Measurements from ENCODE around the gene CASK.
"Not testable (repeated sequence)": the region's sequence is repeated elsewhere in the genome, so short reads cannot be mapped to it uniquely, and the experiment has no call there.

CASK gene

GRCh38 chrX:41722816-41723618 lies 200.3 kb downstream of the CASK start:
- no peak for DNase-seq

GRCh38 chrX:41722214-41722613 lies 201.1 kb downstream of the CASK start:
- no peak for DNase-seq

DNA sequence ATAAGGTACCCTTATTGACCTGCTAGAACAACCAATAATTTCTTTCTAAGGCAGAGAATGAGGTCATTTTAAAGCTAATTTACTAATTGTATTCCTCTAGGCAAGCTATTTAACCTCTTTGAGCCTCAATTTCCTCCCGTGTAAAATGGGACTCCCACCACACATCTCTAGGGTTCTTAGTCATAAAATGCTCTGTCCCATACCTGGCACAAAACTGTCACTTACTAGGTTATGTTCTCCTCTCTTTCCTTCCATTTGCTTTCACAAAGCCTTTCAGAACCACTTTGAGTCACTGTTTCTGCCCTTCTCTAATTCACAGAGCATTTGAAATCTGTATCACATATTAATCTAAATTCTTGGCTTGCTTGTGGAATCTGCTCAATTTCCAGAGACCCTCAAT lies 201.8 kb downstream of the CASK start:
- DNase-seq: no peak

DNA sequence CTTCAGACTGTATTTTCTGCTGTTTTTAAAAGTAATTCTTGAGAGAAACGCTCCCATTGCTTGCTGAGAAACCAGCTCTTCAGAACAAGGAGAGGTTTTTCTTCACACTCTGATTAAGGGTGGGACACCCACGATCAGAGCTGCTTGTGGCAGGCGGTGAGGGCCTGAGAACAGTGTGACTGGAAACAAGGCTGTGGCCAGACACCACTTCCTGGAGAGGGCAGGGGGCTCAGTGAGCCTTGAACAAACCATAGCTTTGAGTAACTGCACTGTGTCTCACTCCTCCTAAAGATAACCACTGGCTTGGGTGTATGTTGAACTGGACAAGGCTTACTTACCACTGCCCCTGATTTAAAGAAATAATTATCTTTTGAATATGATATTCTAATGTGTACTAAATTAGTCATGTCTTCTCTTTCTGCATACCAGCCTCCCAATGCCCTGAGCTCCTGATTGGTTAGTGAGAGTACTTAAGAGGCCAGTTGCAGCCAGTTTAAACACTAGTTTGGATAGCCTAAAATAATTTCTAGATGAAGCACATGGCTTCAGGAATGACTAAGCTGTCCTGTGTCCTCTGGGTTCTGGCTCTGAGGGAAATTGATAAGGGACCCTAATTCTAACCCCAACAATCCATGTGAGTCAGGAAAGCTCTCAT lies 203.1 kb downstream of the CASK start:
- DNase-seq: no peak

- not testable (repeated sequence) for DNase-seq
Observed at GRCh38 chrX:41719610-41720009, 203.7 kb downstream of the CASK start.

DNA sequence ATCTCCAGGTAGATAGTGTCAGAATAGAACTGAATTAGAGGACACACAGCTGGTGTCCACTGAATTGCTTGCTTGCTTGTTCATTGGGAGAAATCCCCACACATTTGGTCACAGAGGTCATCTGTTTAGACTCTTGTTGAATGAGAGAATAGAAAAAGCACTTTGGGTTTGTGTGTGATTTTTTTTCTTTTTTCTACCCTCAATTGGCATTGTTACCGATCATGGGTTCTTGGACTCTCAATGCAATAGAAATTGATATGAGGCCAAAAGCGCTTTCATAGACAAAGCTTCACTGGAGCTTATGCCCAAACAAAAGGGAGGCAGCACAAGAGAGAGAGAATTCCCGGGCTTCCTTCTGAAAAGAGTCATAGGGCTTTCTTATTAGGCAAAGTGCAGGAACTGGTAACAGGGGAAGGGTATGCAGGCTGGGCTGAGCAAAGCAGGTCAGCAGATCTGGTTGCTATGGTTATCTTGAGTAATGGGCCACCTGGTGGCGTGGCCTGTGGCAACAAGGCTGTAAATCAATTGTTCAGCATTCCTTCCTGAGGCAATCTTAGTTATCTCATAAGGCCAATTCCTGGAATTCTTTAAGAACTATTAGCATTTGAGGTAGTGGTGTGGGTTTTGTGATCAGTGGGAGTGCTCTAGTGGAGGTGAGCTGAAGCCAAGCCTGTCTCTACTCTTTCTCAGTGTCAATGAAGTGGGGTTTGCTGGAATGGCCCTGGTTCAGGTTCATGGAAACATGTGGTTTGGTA lies 204.7 kb downstream of the CASK start:
- DNase-seq: no peak

DNA sequence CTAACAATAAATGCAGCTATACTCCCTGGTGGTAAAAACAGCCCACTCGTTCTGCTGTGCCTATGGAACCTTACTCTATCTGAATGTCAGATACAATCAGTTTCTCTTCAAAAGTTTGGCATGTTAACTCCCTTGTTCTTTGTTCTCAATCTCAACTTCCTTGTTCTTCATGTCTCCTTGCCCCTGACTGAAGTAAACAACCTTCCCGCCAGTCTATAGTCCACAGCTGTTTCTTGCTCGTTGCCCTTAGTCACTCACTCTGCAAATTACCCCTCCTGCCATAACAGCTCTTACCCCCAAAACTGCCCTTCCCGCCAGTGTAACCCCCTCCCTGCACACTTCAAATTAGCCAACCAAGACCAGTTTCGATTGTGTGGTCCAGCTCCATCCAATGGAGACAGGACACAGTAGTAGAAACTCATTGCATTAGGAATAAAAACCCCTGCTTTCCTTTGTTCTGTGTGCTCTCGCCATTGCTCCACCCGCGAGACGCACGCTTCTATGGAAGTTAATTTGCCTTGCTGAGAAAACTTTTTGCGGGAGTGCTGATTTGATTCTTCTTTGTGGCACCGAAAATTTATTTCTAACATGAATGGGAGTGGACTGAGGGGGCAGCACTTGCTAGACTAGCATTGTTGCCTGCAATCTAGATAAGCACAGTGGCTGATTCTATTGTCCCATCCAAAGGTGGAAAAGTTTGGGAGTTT lies 206.4 kb downstream of the CASK start:
- DNase-seq: peak in 1 of 2 donors; percentile 56

- no peak for DNase-seq
Observed at GRCh38 chrX:41716222-41716621, 207.1 kb downstream of the CASK start.

- DNase-seq: no peak
Observed at GRCh38 chrX:41711021-41711667, 212.2 kb downstream of the CASK start.

GRCh38 chrX:41708486-41708885 lies 214.9 kb downstream of the CASK start:
- DNase-seq: no peak

- DNase-seq: no peak
Observed at GRCh38 chrX:41707218-41707617, 216.1 kb downstream of the CASK start.

DNA sequence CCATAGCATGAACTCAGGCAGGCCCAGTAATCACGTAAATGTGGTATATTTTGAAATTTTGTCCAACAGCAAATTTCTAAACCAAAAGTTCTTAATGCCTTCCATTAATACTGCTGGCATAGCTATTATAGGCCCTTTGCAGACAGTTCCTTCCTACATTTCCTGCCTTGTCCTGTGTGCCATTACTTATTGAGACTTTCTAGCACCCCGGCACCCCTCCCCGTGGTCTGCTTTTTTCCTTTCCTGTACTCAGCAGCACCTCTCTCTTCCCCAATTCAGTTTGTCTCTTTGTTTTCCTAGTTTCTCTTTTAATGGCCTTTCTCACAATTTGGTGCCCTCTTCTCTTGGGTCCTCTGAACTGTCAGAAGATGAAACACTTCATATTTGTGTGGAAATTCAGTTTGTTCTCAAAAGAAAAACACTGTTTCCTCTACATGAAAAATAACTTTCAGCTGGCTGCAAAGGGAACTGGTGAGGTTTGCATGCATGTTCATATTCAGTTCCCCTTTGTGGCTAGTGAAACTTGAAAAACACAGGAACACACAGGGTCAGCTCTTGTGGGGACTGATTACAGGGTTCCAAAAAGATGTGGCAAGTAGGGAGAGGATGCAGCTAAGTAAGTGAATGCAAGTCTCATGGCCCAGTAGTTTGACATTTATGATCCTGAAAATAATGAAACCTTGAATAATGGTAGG lies 217.5 kb downstream of the CASK start:
- DNase-seq: peak in 1 of 2 donors; percentile 58

DNA sequence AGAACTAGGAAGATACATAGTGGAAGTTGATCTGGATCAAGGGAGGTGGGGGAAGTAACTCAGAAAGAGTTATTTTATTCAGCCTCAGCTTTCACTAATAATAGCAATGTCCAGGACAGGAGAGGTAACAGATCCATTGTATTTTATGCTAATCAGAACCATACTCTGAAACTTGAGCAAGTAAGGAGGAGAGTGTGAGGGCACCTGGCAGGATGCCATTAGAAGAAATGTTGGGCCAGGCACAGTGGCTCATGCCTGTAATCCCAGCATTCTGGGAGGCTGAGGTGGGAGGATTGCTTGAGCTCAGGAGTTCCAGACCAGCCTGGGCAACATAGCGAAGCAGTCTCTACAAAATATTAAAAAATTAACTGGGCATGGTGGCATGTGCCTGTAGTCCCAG lies 218.3 kb downstream of the CASK start:
- no peak for DNase-seq

DNA sequence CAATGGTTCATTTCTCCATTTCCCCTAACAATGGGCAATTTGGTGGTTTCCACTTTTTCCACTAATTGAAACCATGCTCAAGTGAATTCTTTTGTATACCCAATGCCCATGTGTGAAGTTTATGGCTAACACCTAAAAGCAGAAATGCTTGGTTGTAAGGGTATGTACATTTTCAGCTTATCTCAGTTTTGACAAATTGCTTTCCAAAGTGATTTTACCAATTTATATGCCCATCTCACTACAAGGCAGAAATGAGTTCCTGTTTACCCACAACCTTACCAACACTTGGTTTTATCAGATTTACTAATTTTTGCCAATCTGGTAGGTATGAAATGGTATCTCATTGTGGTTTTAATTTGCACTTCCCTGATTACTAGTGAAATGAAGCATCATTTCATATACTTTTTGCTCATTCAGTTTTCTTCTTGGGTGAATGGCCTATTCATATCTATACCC lies 219.8 kb downstream of the CASK start:
- DNase-seq: no peak

DNA sequence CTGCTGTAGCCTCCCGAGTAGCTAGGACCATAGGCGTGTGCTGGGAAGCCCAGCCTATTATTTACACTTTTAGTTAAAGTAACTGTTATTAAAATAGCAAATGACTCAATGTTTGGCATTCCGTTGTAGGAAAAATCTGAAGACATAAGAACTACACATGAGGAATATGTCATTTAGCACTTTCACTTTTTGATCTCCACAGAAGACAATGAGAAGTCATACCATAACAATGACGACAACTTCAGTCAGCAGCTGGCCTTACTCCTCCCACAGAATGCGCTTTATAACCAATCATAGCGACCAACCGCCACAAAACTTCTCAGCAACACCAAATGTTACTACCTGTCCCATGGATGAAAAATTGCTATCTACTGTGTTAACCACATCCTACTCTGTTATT lies 227.9 kb downstream of the CASK start:
- DNase-seq: no peak

DNA sequence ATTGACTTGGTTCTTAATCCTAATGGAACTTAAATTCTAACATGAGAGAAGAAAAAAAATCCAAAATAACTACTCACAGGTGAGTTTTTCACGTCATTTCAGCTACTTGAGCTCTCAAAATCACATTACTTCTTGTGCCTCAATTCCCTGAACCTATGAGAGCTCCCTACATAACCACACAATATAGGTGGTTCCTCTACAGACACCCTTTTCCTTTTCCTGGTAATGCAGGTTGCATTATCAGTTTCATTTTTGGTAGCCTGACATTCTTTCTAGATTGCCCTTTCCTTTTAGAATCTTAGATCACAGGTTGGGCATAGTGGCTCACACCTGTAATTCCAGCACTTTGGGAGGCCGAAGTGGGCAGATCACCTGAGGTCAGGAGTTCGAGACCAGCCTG lies 230.3 kb downstream of the CASK start:
- no peak for DNase-seq

GRCh38 chrX:41692162-41692749 lies 231.1 kb downstream of the CASK start:
- peak in 1 of 2 donors; percentile 18 for DNase-seq

DNA sequence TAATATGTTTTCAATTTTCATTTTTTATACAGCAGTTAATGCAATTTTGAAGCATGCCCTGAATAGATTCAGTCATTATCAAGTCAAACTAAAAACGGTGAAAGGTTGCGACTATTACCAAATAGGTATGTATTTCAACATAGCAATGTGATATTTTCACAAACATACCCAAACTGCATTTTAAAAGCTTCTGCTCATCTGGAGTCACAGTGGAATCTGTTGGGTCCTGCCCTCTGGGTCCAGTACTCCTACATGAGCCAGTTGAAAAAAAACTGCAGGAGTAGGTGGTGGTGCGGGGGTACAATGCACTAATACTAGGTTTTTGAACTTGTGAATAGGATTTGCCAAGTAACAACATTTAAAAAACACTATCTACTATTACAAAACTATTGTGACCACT lies 233.6 kb downstream of the CASK start:
- no peak for DNase-seq

GRCh38 chrX:41688835-41689234 lies 234.5 kb downstream of the CASK start, which contains the start of gene GPR34:
GPR34 (plus strand) TSS chrX:41688973; CDS start chrX:41695634, 6,661 bp downstream.
- DNase-seq: no peak

- no peak for DNase-seq
Observed at GRCh38 chrX:41688156-41688555, 235.2 kb downstream of the CASK start.

GRCh38 chrX:41686788-41687187 lies 236.6 kb downstream of the CASK start:
- peak in 1 of 2 donors; percentile 45 for DNase-seq
